HG03460 (cell line): ENCODE measurements around the gene PTPRB.

Experiments used
- ATAC-seq: cut with Tn5 transposase; IDR thresholded peaks from one replicate; pipeline ENCODE4 v1.9.1; 2021; ENCODE audit not compliant: unreplicated experiment

The PTPRB gene

DNA sequence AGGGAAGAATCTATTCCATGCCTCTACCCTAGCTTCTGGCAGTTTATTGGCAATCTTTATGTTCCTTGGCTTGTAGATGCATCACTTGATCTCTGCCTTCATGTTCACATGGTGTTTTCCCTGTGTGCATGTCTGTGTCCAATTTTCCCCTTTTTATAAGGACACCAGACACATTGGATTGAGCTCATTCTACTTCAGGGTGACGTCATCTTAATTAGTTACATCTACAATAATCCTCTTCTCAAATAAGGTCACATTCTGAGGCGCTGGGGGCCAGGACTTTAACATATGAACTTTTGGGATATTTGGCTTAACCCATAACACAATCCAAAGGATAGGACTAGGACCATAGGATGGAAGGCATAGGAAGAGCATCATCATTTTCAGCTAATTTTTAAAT lies 169.8 kb downstream of the PTPRB start:
- ATAC-seq, result no peak

DNA sequence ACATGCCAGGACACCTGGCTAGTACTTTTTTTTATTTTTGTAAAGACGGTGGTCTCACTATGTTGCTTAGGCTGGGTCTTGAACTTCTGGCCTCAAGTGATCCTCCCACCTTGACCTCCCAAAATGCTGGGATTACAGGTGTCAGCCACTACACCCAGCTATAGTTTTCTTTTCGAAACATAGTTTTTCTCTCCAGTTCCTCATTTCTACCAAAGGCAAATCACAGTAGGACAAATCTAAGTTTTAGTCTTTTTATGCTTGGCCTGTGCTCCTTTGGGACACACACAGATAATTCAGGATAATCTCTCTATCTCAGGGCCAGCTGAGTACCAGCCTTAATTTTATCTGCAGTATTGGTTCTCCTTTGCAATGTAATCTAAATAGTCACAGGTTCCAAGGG lies 170.5 kb downstream of the PTPRB start:
- no peak for ATAC-seq
